DMS114 treated with DMSO at 0.1 percent for 48 hours (cell line): ENCODE measurements around the gene SRCIN1.
"Not testable (repeated sequence)": the region's sequence is repeated elsewhere in the genome, so short reads cannot be mapped to it uniquely, and the experiment has no call there.

Source experiments
- DNase-seq: peaks from one replicate; lab custom pipeline; 2025; ENCODE audit not compliant: unreplicated experiment; lab: John Stamatoyannopoulos, UW

Gene SRCIN1

DNA sequence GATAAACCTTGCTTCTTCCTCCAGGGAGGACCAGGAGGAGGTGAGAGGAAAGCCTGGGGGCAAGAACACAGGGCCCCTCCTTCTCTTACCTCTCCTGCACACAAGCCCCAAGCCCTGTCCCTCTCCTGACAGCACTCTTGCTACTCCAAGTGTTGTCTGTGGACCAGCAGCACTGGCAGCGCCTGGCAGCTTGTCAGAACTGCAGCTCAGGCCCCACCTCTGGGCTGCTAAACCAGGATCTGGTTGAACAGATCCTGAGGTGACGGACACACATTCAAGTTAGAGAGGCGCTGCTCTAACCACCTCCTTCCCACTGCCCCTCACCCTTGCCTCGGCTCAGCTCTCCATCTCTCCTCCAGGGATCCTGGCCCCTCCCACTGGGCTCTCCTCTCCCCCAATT is 56.5 kb downstream of the SRCIN1 start:
- no peak for DNase-seq

DNA sequence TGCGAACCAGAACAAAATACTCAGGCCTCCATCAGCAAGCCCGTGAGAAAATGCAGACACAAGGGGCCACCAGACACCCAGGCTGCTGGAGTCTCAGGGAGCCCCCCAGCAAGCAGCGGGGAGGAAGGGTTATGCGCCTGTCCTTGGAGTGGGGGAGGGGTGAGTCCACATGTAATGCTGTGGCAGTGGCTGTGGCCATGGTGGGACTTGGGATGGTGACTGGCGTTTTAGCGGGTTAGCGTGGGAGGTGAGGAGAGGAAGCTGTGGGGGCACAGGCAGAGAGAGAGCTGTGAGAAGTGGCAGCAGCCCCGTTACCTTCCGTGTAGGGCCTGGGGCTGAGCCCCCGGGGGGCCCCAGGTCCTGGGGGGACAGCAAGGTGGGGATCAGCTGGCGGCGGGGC is 58.3 kb downstream of the SRCIN1 start:
- no peak for DNase-seq

DNA sequence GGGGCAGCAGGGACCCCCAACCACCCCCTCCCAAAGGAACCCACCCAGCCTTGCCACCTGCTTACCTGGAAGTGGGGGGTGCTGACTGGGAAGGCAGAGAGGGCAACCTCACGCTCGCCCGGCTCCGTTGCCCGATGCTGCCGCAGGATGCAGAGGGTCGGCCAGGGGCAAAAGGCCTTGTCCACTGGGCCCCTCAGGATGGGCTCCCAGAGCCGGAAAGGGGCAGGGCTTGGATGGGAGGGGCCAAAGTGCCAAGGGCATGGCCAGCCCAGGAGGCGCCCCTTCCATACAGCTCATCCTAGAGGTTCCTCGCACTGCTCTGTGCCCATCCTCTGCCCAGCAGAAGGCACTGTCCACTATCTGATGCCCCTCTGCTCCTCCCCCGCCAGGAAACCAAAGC is 59.4 kb downstream of the SRCIN1 start:
- no peak for DNase-seq

DNA sequence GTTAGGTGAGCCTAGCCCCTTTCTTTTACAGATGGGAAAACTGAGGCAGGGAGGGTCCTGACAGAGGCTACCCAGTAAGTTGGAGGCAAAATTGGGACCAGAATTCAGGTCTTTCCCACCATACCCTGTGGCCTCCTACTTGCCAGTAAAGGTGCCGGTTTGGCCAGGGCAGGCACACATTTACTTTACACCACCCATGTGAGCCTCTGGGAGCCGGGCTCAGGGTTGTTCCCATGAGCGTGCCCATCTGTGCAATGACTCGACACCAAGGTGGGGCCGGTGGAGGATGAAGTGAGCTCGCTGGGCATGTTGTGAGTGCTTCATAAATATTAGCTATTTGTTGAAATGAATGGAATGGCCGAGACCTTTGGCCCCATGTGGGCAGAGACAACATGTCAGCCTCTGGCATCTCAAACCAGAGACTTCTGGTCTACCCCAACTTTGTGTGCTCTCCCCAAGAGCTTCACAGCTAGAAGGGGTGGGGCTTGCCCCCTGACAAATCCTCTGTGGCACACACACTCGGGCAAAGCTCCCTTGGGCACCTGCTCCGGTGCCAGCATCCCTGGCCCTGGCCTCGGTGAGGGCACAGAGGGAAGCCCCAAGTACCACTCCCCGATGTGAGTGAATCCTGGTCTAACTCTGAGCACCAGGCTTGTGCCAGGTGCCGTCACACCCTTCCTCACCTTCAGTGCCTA is 60.1 kb downstream of the SRCIN1 start:
- no peak for DNase-seq

DNA sequence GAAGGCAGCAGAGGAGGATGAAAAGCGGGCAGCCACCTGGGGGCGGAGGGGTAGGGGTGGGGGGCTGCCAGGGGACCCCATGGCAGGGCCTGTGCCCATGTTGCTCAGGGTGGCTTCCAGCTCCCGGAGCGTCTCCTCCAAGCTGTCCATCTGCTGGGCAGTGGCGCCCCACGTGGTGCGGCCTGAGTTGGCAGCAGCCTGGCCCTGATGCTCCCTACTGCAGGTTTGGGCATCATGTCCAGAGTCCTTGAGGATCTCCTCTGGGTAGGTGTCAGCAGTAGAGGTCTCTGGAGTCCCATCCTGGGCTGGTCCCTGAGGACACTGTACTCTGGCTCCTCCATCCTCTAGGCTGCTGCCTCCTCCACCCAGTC is 60.9 kb downstream of the SRCIN1 start:
- no peak for DNase-seq

DNA sequence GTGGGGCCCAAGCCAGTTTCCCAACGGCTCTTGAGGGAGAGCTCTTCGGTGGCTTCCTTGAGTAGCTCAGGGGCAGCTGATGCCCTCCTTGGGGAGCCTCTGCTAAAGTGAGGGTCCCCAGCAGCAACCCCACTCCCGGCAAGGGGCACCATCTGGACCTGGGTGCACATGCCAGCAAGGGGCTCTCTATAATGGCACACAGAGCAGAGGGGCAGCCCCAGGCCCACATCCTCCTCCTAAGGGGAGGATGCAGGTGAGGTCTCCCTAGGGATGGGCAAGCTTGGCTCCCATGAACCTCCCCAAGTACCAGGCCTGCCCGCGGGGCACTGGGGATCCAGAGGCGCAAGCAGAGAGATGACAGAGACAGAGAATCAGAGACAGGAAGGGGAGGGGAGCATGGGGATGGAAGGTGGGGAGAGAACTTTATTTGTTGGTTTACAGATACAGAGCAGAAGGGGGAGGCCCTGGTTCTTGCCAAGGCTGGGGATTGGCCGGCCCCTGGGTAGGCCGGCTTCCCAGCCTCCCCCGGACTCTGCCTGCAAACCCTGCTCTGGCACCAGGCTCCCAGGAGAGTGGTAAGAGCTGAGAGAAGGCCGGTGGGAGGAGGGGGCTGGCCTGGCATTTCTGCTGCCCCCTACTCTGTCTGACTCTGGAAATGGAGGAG is 61.4 kb downstream of the SRCIN1 start:
- DNase-seq, result no peak

DNA sequence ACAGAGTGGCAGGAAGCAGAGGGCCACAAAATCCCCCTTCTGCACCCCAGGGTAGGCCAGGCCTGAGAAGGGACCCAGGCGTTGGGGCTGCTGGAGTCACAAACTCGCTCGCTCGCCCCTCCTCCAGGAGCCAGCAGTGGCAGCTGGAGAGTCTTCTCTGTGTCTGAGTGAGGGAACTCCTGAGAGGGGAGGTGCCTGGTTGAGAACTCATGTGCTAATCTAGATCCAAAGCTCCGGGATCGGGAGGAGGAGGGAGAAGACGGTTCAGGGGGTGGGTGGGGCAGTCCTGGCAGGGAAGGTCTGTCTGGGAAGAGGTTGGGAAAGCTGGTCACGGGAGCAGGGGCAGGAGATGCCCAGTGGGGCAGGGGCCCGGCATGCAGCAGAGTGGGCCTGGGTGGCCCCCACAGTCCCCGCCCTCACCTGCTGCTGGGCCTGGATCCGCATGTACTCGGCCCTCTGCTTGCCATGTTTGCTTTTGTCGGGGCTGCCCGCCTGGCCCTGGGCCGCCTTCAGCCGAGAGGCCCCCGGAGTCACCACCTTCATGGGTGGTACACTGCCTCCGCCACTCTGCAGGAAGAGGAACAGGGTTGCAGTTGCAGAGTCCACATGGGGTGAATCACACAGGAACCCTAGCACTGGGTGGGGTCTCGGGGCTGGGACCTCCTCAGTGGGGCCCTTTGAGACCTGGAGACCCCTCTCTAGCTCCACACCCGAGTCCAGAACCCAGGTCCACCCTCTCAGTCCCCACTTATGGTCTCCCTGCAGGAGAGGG is 62.2 kb downstream of the SRCIN1 start:
- no peak for DNase-seq

DNA sequence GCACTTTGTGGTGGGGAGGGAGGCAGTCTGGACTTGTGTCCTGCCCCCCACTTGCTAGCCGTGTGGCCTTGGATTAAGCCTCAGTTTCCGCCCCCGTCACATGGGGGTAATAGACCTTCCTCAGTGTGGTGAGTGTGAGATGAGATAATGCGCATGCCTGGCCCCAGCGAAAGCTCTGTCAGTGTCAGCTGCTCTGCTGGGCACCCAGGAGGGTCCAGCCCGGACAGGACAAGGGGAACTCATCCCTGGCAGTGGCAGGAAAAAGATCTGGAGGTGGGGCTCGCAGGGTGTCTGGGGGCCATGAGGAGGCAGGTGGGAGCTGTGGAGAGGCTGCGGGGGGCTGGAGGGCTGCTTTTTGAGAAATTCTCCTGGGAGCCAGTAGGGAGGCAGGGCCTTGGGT is 63.5 kb downstream of the SRCIN1 start:
- DNase-seq, result no peak

DNA sequence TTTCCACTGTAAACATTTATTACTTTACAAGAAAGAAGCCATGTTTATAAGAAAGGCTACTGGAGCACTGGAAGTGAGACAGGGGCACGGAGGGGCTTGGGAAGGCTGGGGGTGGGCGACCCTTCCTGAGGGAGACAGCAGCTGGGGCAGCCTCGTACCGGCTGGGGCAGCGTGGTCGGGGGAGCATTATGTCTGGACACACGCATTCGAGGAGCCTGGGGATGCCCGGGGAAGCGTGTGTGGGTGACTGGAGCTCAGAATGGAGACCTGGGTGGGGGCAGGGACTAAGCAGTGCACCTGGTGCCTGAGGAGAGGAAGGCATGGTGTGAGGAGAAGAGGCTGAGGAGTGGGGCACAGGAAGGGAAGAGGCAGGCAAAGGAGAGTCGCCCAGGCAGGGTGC is 64.5 kb downstream of the SRCIN1 start:
- no peak for DNase-seq

DNA sequence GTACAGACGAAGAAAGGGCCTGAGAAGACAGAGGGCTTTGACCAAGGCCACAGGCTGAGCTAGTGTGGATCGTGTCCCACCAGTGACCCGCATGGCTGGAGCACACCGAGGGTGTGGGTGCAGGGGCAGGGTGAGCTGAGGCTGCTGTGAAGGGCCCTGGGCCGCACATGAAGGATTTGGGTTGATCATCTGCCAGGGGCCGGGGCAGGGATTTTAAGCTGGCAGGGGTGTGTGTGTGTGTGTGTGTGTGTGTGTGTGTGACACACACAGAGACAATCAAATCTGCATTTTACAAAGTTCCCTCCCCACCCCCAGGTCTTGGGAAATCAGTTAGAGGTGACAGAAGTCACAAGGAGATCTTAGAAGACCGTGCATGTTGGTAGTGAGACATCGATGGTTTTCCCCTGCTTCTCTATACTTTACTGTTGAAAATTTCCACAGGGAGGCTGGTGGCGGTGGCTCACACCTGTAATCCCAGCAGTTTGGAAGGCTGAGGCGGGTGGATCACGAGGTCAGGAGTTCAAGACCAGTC is 65.2 kb downstream of the SRCIN1 start:
- DNase-seq, result no peak

DNA sequence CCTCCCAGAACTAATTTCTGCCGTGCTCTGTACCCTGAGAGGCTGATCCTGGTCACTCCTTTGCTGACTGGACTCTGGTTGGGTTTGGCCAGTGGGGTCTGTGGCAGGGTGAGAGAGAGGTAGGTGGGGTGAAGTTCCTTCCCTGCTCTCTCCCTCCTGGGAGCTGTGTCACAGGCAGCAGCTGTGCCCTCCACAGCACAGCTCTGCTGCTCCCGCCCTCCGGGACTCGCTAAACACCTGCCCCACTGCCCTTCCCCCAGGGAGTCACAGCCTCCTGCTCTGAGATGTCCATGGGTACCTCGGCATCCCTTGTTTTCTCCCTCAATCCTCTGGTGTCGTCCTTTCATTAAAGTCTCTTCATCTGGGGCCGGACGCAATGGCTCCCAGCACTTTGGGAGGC is 66.4 kb downstream of the SRCIN1 start:
- DNase-seq, result no peak

DNA sequence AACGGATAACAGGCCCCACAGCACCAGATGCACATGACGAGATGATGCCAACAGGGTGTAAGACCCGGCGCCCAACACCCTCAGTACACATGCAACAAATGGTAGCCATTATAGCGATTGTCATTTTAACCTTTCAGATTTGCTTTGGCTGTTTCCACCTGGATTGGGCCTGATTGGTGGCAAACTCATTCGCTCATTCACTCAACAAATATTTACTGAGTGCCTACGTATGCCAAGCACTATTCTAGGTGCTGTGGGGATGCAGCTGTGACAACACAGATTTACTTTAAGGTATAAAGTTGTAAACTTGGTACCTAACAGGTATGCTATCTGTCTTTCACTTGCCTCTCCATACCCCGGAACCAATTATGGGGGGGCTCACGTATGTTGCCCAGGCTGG is 66.8 kb downstream of the SRCIN1 start:
- DNase-seq, result no peak

DNA sequence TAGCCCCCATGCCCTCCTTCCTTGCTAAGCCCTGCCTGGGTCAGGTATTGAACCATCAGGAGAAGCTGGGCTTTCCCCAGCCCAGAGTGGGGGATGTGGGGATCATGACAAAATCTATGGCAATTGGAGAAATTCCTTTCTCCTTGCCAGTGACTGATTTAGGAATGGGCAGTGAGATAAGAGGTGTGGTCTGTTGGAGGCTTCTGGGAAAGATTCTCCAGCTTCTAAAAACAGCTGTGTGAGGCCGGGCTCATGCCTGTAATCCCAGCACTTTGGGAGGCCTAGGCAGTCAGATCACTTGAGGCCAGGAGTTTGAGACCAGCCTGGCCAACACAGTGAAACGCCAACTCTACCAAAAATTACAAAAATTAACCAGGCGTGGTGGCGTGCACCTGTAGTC is 69.1 kb downstream of the SRCIN1 start:
- DNase-seq, result no peak

DNA sequence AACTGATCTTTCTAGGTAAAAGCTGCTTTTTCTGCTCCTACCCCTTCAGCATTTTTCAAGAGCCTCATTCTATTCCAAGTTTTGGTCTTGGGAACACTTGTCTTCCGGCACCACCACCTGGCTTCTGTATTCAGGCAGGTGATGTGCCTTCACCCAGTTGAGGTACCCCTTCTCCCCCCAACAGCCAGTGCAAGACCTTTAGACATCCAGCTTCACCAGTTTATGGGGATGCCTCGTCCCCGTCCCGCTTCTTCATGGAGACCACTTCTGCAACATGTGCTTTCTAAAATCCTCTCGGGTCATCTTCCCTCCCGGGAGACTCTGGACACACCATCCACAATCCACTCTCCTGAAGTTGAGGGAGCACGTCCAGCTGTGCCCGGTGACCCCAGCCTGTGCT is 69.9 kb downstream of the SRCIN1 start:
- no peak for DNase-seq

DNA sequence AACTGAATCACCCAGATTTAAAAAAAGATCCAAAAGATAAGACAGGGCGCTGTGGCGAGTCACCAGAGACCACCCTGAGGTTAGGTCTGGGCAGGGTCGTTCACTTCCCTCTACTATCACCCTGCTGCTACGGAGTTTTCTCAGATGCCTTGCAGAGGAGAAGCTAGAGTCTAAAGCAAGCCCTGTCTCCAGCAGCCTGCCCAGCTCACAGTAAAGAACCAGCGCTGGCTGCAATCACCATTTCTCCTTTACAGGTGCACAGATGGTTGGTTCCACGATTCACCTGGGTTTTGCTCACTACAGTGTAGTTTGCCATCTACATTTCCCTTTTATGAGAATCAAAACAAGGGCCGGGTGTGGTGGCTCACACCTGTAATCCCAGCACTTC is 71.3 kb downstream of the SRCIN1 start:
- no peak for DNase-seq

DNA sequence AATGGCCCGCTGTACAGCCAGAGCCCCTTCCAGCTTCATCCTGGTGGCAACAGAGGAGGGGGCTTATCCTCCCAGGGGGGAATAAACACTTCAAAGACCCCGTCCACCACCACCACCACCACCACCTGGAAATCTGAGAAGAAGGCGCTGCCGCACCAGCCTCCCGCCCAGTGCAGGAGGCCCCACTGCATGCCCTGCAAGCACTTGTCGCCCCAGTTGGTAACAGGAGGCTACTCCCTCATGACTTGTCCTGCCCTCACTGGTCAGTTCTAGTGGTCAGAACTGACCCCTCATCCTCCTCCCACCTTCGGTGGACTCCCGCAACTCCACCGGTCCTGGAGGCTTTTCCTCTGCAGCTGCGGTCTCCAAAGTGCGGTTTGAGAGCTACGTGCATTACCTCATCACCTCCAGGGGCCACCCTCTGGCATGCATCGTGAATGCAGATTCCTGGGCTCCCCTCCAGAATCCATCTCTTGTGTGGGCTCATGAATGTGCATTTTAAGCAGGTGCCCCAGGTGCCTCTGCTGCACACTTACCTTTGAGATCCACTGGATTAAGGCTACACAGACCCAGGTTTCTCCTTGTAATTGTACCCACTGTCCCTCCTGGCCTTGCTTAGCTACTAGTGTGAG is 71.8 kb downstream of the SRCIN1 start:
- no peak for DNase-seq

DNA sequence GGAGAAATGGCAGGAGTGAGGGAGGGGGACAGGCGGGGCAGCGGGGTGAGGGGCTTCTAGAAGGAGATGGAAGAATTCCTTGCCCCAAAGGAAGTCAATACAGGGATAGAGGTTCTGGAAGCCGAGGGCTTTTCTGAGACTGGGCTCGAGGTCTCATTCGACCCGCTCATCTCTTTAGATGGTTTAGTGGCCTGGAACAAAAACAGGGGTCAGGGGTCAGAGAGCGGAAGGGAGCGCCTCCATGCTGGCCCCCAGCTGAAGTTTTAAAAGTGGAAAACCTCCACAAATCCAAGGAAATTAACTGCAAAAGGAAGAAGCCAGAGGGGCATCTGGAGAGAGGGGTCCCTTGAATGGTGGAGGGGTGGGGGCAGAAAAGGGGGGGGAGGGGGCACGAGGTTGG is 72.5 kb downstream of the SRCIN1 start:
- DNase-seq, result no peak

DNA sequence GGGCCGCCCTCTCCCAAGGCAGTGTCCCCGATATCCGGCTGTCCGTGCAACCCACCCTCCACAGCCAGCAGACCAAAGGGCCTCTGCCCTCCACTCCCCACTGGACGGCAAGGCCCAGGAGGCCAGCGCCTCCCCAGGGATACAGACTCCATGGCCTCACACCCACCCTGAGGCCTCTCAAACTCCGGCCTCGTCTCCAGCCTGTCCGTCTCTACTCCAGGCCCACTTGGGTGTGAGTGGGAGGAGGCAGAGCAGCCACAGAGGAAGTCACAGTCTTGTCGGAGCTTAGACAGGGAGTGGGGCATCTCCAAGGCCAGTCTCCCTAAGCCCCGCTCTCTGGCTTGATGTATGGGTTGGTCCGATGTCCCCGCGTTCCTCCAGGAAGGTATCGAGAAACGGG is 73.3 kb downstream of the SRCIN1 start:
- DNase-seq, result no peak

DNA sequence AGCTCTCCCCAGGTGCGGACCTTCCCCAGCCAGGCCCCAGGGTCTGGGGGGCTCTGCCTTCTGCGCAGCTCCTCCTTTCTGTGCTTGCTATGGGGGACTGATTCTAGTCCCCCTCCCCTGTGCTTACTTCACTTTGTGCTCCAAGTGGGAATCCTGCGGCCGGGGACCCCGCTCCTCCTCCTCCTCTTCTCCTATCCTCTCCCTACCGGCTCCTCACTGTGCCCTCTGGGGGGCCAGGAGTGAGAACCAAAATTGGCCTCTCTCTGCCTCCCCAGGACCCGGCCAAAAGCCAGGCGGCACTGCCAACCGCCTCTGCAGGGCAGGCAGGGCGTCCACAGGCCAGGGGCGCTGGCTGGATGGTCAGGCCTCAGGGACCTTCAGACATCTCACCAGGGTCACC is 74.0 kb downstream of the SRCIN1 start:
- DNase-seq, result not testable (repeated sequence)

DNA sequence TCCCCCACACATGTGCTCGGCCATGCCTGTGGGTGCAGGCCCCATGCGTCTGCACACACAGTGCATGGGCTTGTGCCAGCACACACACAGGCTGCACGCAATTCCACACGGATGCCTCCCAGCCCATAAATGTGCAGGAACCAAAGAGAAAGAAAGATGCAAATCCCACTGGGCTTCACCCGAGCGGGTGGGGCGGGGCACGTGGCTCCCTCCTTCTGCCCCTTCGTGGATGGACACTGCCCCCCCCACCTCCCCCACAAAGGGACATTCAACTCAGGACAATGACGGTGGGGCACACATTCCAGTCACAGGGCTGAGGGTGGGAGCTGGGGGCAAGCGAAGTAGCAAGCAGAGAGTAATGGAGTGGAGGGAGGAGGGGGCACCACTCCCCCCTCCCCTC is 74.9 kb downstream of the SRCIN1 start:
- not testable (repeated sequence) for DNase-seq

DNA sequence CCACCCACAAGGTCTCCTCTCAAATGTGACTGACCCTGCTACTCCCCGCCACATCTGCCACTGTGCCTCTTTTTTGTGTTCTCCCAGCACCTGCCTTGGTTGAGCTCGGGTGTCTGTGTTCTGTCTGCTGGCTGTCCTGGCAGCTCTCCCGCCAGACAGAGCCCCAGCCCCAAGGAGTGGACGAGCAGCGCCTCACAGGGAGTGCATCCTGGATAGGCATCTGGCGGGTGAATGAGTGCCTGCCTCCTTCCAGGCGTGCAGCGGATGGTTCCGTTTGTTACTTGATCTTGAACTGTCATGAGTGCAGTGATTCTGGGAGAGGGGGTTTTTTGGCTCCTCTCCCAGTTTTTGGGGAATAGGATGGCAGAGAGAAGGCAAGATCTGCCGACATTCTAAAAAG is 77.6 kb downstream of the SRCIN1 start:
- not testable (repeated sequence) for DNase-seq

DNA sequence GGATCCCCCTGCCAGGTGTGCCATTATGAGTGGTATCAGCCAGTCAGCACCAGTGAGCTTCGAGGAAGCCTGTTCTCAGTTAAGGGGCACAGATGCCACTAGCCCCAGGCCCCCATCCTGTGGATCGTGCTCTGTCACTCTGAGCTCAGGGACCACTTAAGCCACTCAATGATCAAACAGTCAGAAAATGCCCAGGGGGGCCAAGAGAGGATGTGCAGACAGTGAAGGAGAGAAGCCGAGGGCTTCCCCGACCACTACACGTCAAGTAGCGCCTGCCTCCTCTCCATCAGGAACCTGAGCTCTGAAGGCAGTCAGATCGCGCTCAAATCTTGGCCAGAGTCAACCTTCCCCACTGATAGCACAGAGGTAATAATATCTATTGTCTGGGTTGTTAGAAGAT is 79.2 kb downstream of the SRCIN1 start:
- not testable (repeated sequence) for DNase-seq
